ENCODE results near the gene LMAN2.

The LMAN2 gene

GRCh38 chr5:177327539-177328522 is 23.6 kb downstream of the LMAN2 start:
- DNase-seq (ENCODE audit: low spot score) = peak; percentile 38

- DNase-seq (ENCODE audit: low spot score) = peak; percentile 43
Measured at GRCh38 chr5:177325868-177326381, 25.5 kb downstream of the LMAN2 start.

- DNase-seq (ENCODE audit: low spot score) = no peak
Measured at GRCh38 chr5:177320879-177321278, 30.6 kb downstream of the LMAN2 start.

GRCh38 chr5:177319913-177320588 is 31.4 kb downstream of the LMAN2 start:
- peak; percentile 43 for DNase-seq (ENCODE audit: low spot score)

- DNase-seq (ENCODE audit: low spot score) = peak; percentile 81
Measured at GRCh38 chr5:177317959-177318377, 33.5 kb downstream of the LMAN2 start.

- no peak for DNase-seq (ENCODE audit: low spot score)
Measured at GRCh38 chr5:177316005-177316404, 35.5 kb downstream of the LMAN2 start.

- no peak for DNase-seq (ENCODE audit: low spot score)
Measured at GRCh38 chr5:177315411-177315810, 36.1 kb downstream of the LMAN2 start.

- DNase-seq (ENCODE audit: low spot score) = no peak
Measured at GRCh38 chr5:177314376-177315342, 36.8 kb downstream of the LMAN2 start.

GRCh38 chr5:177313561-177314259 is 37.8 kb downstream of the LMAN2 start:
- DNase-seq (ENCODE audit: low spot score) = no peak

- peak; percentile 87 for DNase-seq (ENCODE audit: low spot score)
Measured at GRCh38 chr5:177312649-177313181, 38.8 kb downstream of the LMAN2 start.

- DNase-seq (ENCODE audit: low spot score) = peak; percentile 99
Measured at GRCh38 chr5:177311723-177312648, 39.5 kb downstream of the LMAN2 start, which contains the start of gene MXD3. TSS of gene MXD3 (minus strand) at chr5:177311898. CDS start at chr5:177311830, 68 bp downstream.

GRCh38 chr5:177311392-177311722 is 40.1 kb downstream of the LMAN2 start:
- DNase-seq (ENCODE audit: low spot score) = peak; percentile 23

GRCh38 chr5:177310757-177311391 is 40.6 kb downstream of the LMAN2 start:
- peak; percentile 58 for DNase-seq (ENCODE audit: low spot score)

GRCh38 chr5:177310332-177310731 is 41.1 kb downstream of the LMAN2 start:
- no peak for DNase-seq (ENCODE audit: low spot score)

- DNase-seq (ENCODE audit: low spot score) = peak; percentile 84
Measured at GRCh38 chr5:177309351-177310191, 41.9 kb downstream of the LMAN2 start.

GRCh38 chr5:177308740-177309139 is 42.7 kb downstream of the LMAN2 start:
- DNase-seq (ENCODE audit: low spot score) = no peak

- no peak for DNase-seq (ENCODE audit: low spot score)
Measured at GRCh38 chr5:177307544-177308363, 43.7 kb downstream of the LMAN2 start.

Data from SW480 (cell line).